Chondrocyte (in vitro differentiated cells): ENCODE measurements around the gene MAST2. TPM values are rescaled to one million over a fixed set of nuclear protein-coding genes. Genes with fewer than 3 reads are reported as not detected.

Experiments used
- DNase-seq: peaks from one replicate; pipeline ENCODE4 v3.0.0; 2021; ENCODE audit warnings: mixed read lengths, low spot score
- H3K27ac Mint-ChIP-seq: one replicate; pipeline ENCODE4 v1.8.0; 2021; ENCODE audit warnings: mild to moderate bottlenecking, moderate library complexity, mixed read lengths; ENCODE audit not compliant: unreplicated experiment
- H3K27me3 Mint-ChIP-seq: 2 replicates; pipeline ENCODE4 v1.8.0; 2021; ENCODE audit warnings: low read depth, mixed read lengths
- H3K36me3 Mint-ChIP-seq: 2 replicates; pipeline ENCODE4 v1.8.0; 2021; ENCODE audit warnings: low read depth, mixed read lengths
- H3K4me1 Mint-ChIP-seq: 2 replicates; pipeline ENCODE4 v1.8.0; 2021; ENCODE audit warnings: low read depth, mild to moderate bottlenecking, mixed read lengths
- H3K4me3 Mint-ChIP-seq: one replicate; pipeline ENCODE4 v1.8.0; 2021; ENCODE audit warnings: mild to moderate bottlenecking, moderate library complexity, mixed read lengths; ENCODE audit not compliant: unreplicated experiment
- H3K9me3 Mint-ChIP-seq: 2 replicates; pipeline ENCODE4 v1.8.0; 2021; ENCODE audit warnings: low read depth, mixed read lengths
- total RNA-seq: library from RNA; stranded (reverse); gene quantifications from 3 replicates; pipeline ENCODE4 v1.2.1, GENCODE V29; 2021
- TF ChIP-seq, protein P1 (sequence below): fragments of 200-600 bp; sonication (generic); IDR thresholded peaks from 2 replicates; pipeline ENCODE4 v1.5.0; 2021; ENCODE audit warnings: antibody characterized with exemption, mild to moderate bottlenecking, moderate library complexity

The MAST2 gene
- total RNA-seq, 1 donor from 2014 or later: 53.2 TPM

DNA sequence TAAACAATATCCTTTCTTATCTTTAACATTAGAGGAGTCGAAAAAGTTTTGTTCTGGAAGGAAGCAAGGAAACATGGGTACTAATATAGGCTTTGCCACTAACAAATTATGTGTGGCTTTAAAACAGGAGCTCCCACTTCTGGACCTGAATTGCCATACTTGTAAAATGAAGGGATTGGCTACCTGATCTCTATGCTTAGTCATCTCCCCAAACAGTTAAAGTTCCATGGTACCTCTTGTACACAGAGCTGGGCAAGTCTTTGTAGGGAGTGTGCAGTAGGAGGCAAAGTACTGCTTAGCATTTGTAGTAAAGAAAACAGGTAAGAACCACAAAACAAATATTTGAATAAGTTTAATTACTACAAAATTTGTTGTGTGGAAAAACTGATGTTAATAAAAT is 81.3 kb downstream of the MAST2 start:
- TF ChIP-seq, protein P1, sequence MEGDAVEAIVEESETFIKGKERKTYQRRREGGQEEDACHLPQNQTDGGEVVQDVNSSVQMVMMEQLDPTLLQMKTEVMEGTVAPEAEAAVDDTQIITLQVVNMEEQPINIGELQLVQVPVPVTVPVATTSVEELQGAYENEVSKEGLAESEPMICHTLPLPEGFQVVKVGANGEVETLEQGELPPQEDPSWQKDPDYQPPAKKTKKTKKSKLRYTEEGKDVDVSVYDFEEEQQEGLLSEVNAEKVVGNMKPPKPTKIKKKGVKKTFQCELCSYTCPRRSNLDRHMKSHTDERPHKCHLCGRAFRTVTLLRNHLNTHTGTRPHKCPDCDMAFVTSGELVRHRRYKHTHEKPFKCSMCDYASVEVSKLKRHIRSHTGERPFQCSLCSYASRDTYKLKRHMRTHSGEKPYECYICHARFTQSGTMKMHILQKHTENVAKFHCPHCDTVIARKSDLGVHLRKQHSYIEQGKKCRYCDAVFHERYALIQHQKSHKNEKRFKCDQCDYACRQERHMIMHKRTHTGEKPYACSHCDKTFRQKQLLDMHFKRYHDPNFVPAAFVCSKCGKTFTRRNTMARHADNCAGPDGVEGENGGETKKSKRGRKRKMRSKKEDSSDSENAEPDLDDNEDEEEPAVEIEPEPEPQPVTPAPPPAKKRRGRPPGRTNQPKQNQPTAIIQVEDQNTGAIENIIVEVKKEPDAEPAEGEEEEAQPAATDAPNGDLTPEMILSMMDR: no peak
- no peak for DNase-seq
- Mint-ChIP-seq H3K27me3 (no peaks in the 10 kb centered on the region), H3K4me3 (no peak overlapping the region), H3K4me1 (peaks cover 40% of the 10 kb centered on the region), H3K27ac (no peak overlapping the region), H3K36me3 (no peaks in the 10 kb centered on the region), H3K9me3 (no peaks in the 10 kb centered on the region)

DNA sequence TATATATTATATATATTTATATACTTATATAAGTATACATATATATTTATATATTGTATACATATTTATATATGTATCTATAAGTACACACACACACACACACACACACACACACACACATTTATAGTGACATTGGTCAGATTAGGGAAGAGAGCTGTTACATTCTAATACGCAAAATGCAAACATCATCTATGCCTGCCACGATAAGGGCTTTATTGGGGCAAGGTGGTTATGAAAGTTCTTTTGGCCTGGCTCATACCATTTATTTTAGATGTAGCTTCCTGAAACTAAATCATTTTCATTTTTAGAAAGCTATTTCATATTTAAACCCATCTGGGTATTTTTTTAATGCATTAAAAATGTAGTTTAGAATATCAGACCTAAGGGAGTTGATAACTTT is 82.8 kb downstream of the MAST2 start:
- no peak overlapping the region for H3K27ac Mint-ChIP-seq
- TF ChIP-seq, protein P1: no peak
- peaks cover 2% of the 10 kb centered on the region for H3K36me3 Mint-ChIP-seq
- H3K27me3 Mint-ChIP-seq: no peaks in the 10 kb centered on the region
- peaks cover 39% of the 10 kb centered on the region for H3K4me1 Mint-ChIP-seq
- no peak overlapping the region for H3K4me3 Mint-ChIP-seq
- no peaks in the 10 kb centered on the region for H3K9me3 Mint-ChIP-seq
- DNase-seq: no peak

DNA sequence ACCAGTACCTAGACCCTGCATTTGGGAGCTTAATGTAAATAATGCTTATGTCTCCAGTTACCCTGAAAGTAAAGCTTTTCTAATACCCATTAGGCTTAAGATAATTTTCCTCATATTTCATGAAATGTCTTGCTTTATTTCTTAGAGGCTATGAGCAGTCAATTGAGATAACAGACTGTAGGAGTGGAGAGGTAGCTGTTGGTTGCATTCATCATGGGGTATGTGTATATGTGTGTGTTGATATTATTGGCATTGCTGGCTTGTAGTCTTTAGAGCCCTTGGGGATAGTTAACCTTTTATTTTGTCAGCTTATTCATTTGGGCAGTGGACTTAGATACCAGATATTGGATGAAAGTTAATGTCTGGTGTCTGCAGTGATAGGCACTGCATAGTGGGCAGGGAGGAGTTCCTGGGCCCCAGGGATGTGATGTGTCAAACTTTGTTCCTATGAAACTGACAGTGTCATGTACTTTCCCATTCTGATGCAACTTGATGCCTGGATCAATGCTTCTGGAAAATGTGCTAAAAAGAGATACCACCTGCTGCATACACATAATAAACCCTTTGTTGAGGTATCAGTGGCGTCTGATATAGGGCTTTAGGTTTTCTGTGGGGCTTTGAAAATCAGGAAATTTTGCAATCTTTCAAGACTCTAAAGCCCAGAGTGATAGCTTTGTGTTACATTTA is 83.9 kb downstream of the MAST2 start:
- Mint-ChIP-seq H3K36me3 (peaks cover 2% of the 10 kb centered on the region), H3K4me1 (peaks cover 44% of the 10 kb centered on the region), H3K4me3 (no peak overlapping the region), H3K9me3 (no peaks in the 10 kb centered on the region), H3K27ac (no peak overlapping the region), H3K27me3 (no peaks in the 10 kb centered on the region)
- TF ChIP-seq, protein P1: no peak
- no peak for DNase-seq

DNA sequence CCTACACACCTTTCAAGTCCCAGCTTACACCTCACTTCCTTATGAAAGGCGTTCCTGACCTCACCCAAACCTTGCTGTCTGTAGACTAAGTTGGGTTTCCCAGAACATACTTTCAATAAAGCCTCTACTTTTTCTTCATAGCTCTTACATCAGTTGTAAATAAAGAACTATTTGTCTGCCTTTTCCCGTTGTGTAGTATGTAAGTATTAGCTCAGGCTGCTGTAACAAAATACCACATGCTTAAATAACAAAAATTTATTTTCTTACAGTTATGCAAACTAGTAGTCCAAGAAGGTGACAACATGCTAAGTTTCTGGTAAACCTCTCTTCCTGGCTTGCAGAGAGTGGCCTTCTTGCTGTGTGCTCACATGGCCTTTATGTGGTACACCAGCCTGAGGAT is 86.7 kb downstream of the MAST2 start:
- Mint-ChIP-seq H3K4me3 (no peak overlapping the region), H3K9me3 (no peaks in the 10 kb centered on the region), H3K27me3 (no peaks in the 10 kb centered on the region), H3K36me3 (peaks cover 2% of the 10 kb centered on the region), H3K27ac (no peak overlapping the region), H3K4me1 (peaks cover 35% of the 10 kb centered on the region)
- DNase-seq: no peak
- TF ChIP-seq, protein P1: no peak

DNA sequence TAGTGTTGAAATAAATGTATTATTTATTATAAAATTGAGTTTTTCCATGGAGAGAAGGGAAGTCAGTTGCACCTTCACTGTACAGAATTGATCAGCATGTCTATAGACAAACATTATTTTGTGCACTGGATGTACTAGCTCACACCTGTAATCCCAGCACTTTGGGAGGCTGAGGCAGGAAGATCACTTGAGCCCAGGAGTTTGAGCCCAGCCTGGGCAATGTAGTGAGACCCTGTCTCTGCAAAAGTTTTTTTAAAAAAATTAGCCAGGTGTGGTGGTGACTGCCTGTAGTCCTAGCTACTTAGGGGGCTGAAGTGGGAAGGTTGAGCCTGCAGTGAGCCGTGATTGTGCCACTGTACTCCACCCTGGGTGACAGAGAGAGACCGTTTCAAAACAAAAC is 87.7 kb downstream of the MAST2 start:
- H3K9me3 Mint-ChIP-seq: no peaks in the 10 kb centered on the region
- peaks cover 2% of the 10 kb centered on the region for H3K36me3 Mint-ChIP-seq

More for the DNA sequence above, 87.7 kb downstream of the MAST2 start:
- Mint-ChIP-seq H3K4me3 (no peak overlapping the region), H3K27me3 (no peaks in the 10 kb centered on the region), H3K27ac (peak overlapping the region; percentile 98), H3K4me1 (peaks cover 41% of the 10 kb centered on the region)
- DNase-seq: no peak
- TF ChIP-seq, protein P1: no peak
